Measurements from ENCODE around the gene ABHD14A.

Gene ABHD14A

GRCh38 chr3:51941463-51941797 lies 33.4 kb upstream of the ABHD14A start:
- DNase-seq, result no peak

- peak; percentile 100 for DNase-seq
These were observed 32.9 kb upstream of the ABHD14A start, which contains the start of the genes PARP3 and RRP9 for GRCh38 chr3:51941798-51942602. PARP3 (plus strand) TSS chr3:51942363; CDS start chr3:51943356, 993 bp downstream. RRP9 (minus strand) TSS chr3:51941904; CDS start chr3:51941867, 37 bp downstream.

GRCh38 chr3:51942603-51943450 lies 32.0 kb upstream of the ABHD14A start:
- DNase-seq, result no peak

- DNase-seq, result no peak
These were observed 31.1 kb upstream of the ABHD14A start for GRCh38 chr3:51943451-51944391.

- DNase-seq, result no peak
These were observed 30.3 kb upstream of the ABHD14A start for GRCh38 chr3:51944451-51945021.

- no peak for DNase-seq
These were observed 29.6 kb upstream of the ABHD14A start for GRCh38 chr3:51945031-51945840.

- DNase-seq, result no peak
These were observed 28.7 kb upstream of the ABHD14A start for GRCh38 chr3:51945926-51946705.

- DNase-seq, result no peak
These were observed 28.1 kb upstream of the ABHD14A start for GRCh38 chr3:51946796-51947195.

GRCh38 chr3:51947215-51947900 lies 27.5 kb upstream of the ABHD14A start:
- no peak for DNase-seq

- DNase-seq, result no peak
These were observed 26.8 kb upstream of the ABHD14A start for GRCh38 chr3:51948016-51948580.

GRCh38 chr3:51949121-51949520 lies 25.7 kb upstream of the ABHD14A start:
- DNase-seq, result no peak

GRCh38 chr3:51950899-51951298 lies 24.0 kb upstream of the ABHD14A start:
- DNase-seq, result no peak

- no peak for DNase-seq
These were observed 21.4 kb upstream of the ABHD14A start for GRCh38 chr3:51953445-51953844.

- no peak for DNase-seq
These were observed 20.8 kb upstream of the ABHD14A start for GRCh38 chr3:51954105-51954504.

GRCh38 chr3:51954713-51955112 lies 20.2 kb upstream of the ABHD14A start:
- no peak for DNase-seq

GRCh38 chr3:51955175-51955892 lies 19.5 kb upstream of the ABHD14A start, which contains the start of gene GPR62:
GPR62 (plus strand) TSS chr3:51955381; CDS start chr3:51955653, 272 bp downstream.
- no peak for DNase-seq

GRCh38 chr3:51955893-51956770 lies 18.7 kb upstream of the ABHD14A start:
- DNase-seq, result peak; percentile 28
